ENCODE measurements around the gene PPM1H. TPM values are rescaled to one million over a fixed set of nuclear protein-coding genes. Genes with fewer than 3 reads are reported as not detected.

Gene PPM1H
- total RNA-seq, 3 donors from 2014 or later (not counting 1 experiment from before 2014, with no cell fraction given) = 0.18 to 2.1 (median 0.40) TPM

- no peak for ATAC-seq
- Histone ChIP-seq H3K27me3 (ENCODE audit: control insufficient read depth, insufficient read depth, low read length) (peaks cover 36% of the 10 kb centered on the region), H3K4me1 (ENCODE audit: control insufficient read depth, insufficient read depth, low read length) (peaks cover 14% of the 10 kb centered on the region), H3K4me3 (ENCODE audit: low read length) (no peak overlapping the region), H3K9me3 (ENCODE audit: control insufficient read depth, insufficient read depth, low read length) (no peaks in the 10 kb centered on the region), H3K27ac (ENCODE audit: low read length) (no peak overlapping the region), H3K36me3 (ENCODE audit: control insufficient read depth, insufficient read depth, low read length) (no peaks in the 10 kb centered on the region)
- Mint-ChIP-seq H3K36me3 (no peaks in the 10 kb centered on the region), H3K4me3 (no peak overlapping the region), H3K27me3 (ENCODE audit: low read depth in 2 of 2) (peaks cover 30 to 44% of the 10 kb centered on the region in 2 donors), H3K9me3 (no peaks in the 10 kb centered on the region), H3K27ac (no peak overlapping the region), H3K4me1 (peaks cover 11 to 17% of the 10 kb centered on the region in 2 donors)
- no peak for TF ChIP-seq CTCF (IDR thresholded peaks at IDR 0.05)
- 100% methylated on average over 1 of the region's 1 CpG for WGBS (ENCODE audit: insufficient coverage)
- DNase-seq = no peak
- intact Hi-C loops (cut with micrococcal nuclease) = no loop called here
These were observed 299.3 kb downstream of the PPM1H start for GRCh38 chr12:62635649-62636048.

- Histone ChIP-seq H3K36me3 (ENCODE audit: control insufficient read depth, insufficient read depth, low read length) (no peaks in the 10 kb centered on the region), H3K27me3 (ENCODE audit: control insufficient read depth, insufficient read depth, low read length) (peaks cover 47% of the 10 kb centered on the region), H3K27ac (ENCODE audit: low read length) (no peak overlapping the region), H3K4me1 (ENCODE audit: control insufficient read depth, insufficient read depth, low read length) (peaks cover 14% of the 10 kb centered on the region), H3K4me3 (ENCODE audit: low read length) (peak overlapping the region; percentile 33), H3K9me3 (ENCODE audit: control insufficient read depth, insufficient read depth, low read length) (no peaks in the 10 kb centered on the region)
- ATAC-seq (peak; percentile 19 to 51 (median 39)), DNase-seq (peak in 1 of 2 donors; percentile 19)
- intact Hi-C loops (cut with micrococcal nuclease) = no loop called here
- TF ChIP-seq CTCF (IDR thresholded peaks at IDR 0.05) = no peak
- H3K27ac Mint-ChIP-seq = peak overlapping the region in 1 of 2 donors; percentile 77
- peaks cover 56 to 70% of the 10 kb centered on the region in 2 donors for H3K27me3 Mint-ChIP-seq (ENCODE audit: low read depth in 2 of 2)
- H3K36me3 Mint-ChIP-seq = no peaks in the 10 kb centered on the region
- peak overlapping the region; percentile 93 for H3K4me3 Mint-ChIP-seq
- H3K4me1 Mint-ChIP-seq = peaks cover 11 to 17% of the 10 kb centered on the region in 2 donors
- 5% methylated on average over 22 of the region's 22 CpGs for WGBS (ENCODE audit: insufficient coverage)
- no peaks in the 10 kb centered on the region for H3K9me3 Mint-ChIP-seq
These were observed 302.5 kb downstream of the PPM1H start for GRCh38 chr12:62632411-62632918.

GRCh38 chr12:62631471-62632410 is 303.2 kb downstream of the PPM1H start:
- Histone ChIP-seq H3K27ac (ENCODE audit: low read length) (no peak overlapping the region), H3K36me3 (ENCODE audit: control insufficient read depth, insufficient read depth, low read length) (no peaks in the 10 kb centered on the region), H3K4me3 (ENCODE audit: low read length) (peak overlapping the region; percentile 33), H3K9me3 (ENCODE audit: control insufficient read depth, insufficient read depth, low read length) (no peaks in the 10 kb centered on the region), H3K4me1 (ENCODE audit: control insufficient read depth, insufficient read depth, low read length) (peaks cover 14% of the 10 kb centered on the region), H3K27me3 (ENCODE audit: control insufficient read depth, insufficient read depth, low read length) (peaks cover 46% of the 10 kb centered on the region)
- Mint-ChIP-seq H3K4me1 (peaks cover 11 to 17% of the 10 kb centered on the region in 2 donors), H3K4me3 (peak overlapping the region; percentile 93), H3K27me3 (ENCODE audit: low read depth in 2 of 2) (peaks cover 60 to 77% of the 10 kb centered on the region in 2 donors), H3K27ac (peak overlapping the region in 1 of 2 donors; percentile 77), H3K36me3 (no peaks in the 10 kb centered on the region), H3K9me3 (no peaks in the 10 kb centered on the region)
- intact Hi-C loops (cut with micrococcal nuclease) = no loop called here
- 5% methylated on average over 58 of the region's 58 CpGs for WGBS (ENCODE audit: insufficient coverage)
- no peak for TF ChIP-seq CTCF (IDR thresholded peaks at IDR 0.05)
- ATAC-seq (peak; percentile 58 to 73 (median 67)), DNase-seq (peak in 1 of 2 donors; percentile 51)
